ENCODE measurements around the gene WDR33. TPM values are rescaled to one million over a fixed set of nuclear protein-coding genes. Genes with fewer than 3 reads are reported as not detected.

The WDR33 gene
- total RNA-seq, 2 experiments from 2014 or later, result 59.8 to 61.5 TPM

DNA sequence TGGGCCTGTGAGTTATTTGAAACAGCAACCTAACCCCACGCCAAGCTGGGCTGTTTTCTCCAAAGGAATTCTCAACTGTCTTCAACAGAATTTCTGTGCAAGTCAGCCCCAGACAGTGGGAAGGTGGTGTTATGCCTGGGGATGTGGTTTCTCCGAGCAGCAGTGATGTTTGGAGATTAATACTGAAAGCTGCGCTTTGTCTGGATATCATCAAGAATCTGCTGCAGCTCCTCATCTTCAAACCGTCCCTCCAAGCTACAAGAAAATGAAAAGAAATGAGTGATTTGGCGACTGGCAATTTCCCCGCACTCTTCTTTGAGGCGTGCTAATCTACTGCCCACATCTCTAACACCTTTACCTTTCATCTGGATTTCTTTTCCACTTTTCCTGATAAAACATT lies 37.0 kb upstream of the WDR33 start:
- no peak overlapping the region for H3K4me3 ChIP-seq (ENCODE audit: low read length)
- Mint-ChIP-seq H3K4me1 (ENCODE audit: low read depth) (peaks cover 2% of the 10 kb centered on the region), H3K4me3 (no peak overlapping the region), H3K27me3 (no peaks in the 10 kb centered on the region), H3K36me3 (ENCODE audit: low read depth) (peaks cover 71% of the 10 kb centered on the region), H3K27ac (no peak overlapping the region), H3K9me3 (no peaks in the 10 kb centered on the region)
- TF ChIP-seq CTCF (IDR thresholded peaks at IDR 0.05), result no peak
- ATAC-seq (ENCODE audit: poor library complexity) (no peak), DNase-seq (no peak)
- POLR2A ChIA-PET, result no interaction called here
- no peak overlapping the region for H3K27ac ChIP-seq (ENCODE audit: low read depth in 1 of 2, low read length in 2 of 2)
- CTCF ChIA-PET, result no interaction called here
- H3K4me1 ChIP-seq (ENCODE audit: insufficient read depth, low read length), result no peaks in the 10 kb centered on the region
- intact Hi-C loops (cut with DNase I, micrococcal nuclease), result no loop called here
- no peaks in the 10 kb centered on the region for H3K9me3 ChIP-seq (ENCODE audit: control insufficient read depth in 1 of 2, insufficient read depth in 1 of 2, low read length in 2 of 2)
- no peaks in the 10 kb centered on the region for H3K27me3 ChIP-seq (ENCODE audit: control insufficient read depth in 1 of 2, insufficient read depth in 2 of 2, low read length in 2 of 2)
- H3K36me3 ChIP-seq (ENCODE audit: insufficient read depth, low read length), result peaks cover 63% of the 10 kb centered on the region

DNA sequence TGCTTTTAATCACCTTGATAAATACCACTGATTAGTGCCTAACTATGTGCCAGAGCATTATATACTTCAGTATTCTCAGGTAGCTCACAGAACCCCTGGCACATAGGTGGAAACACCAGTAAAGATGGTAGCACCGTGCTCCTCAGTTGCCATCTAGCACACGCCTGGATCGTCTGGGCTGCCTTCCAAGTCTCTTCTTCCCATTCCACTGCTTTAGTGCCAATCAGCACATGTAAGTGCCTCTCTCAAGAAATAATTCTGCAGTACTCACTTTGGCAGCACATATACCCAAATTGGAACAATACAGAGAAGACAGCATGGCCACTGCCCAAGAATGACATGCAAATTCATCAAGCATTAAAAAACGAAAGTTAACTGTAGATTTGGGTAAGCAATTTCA lies 34.0 kb upstream of the WDR33 start:
- no peak for TF ChIP-seq CTCF (IDR thresholded peaks at IDR 0.05)
- ATAC-seq (ENCODE audit: poor library complexity), result no peak
- peaks cover 48% of the 10 kb centered on the region for H3K36me3 Mint-ChIP-seq (ENCODE audit: low read depth)

GRCh38 chr2:127843677-127844076 lies 32.7 kb upstream of the WDR33 start:
- no peaks in the 10 kb centered on the region for H3K9me3 ChIP-seq (ENCODE audit: control insufficient read depth in 1 of 2, insufficient read depth in 1 of 2, low read length in 2 of 2)
- no peak for ATAC-seq (ENCODE audit: poor library complexity)
- no peaks in the 10 kb centered on the region for H3K9me3 Mint-ChIP-seq
- no peaks in the 10 kb centered on the region for H3K27me3 Mint-ChIP-seq
- no peaks in the 10 kb centered on the region for H3K4me1 ChIP-seq (ENCODE audit: insufficient read depth, low read length)
- H3K27ac Mint-ChIP-seq, result no peak overlapping the region
- no peaks in the 10 kb centered on the region for H3K4me1 Mint-ChIP-seq (ENCODE audit: low read depth)
- intact Hi-C loops (cut with DNase I, micrococcal nuclease), result no loop called here
- DNase-seq, result no peak
- TF ChIP-seq CTCF (IDR thresholded peaks at IDR 0.05), result no peak
- no peak overlapping the region for H3K4me3 Mint-ChIP-seq
- H3K36me3 ChIP-seq (ENCODE audit: insufficient read depth, low read length), result peaks cover 27% of the 10 kb centered on the region
- ChIA-PET CTCF (no interaction called here), POLR2A (no interaction called here)
- no peaks in the 10 kb centered on the region for H3K27me3 ChIP-seq (ENCODE audit: control insufficient read depth in 1 of 2, insufficient read depth in 2 of 2, low read length in 2 of 2)
- no peak overlapping the region for H3K4me3 ChIP-seq (ENCODE audit: low read length)
- no peak overlapping the region for H3K27ac ChIP-seq (ENCODE audit: low read depth in 1 of 2, low read length in 2 of 2)
- peaks cover 35% of the 10 kb centered on the region for H3K36me3 Mint-ChIP-seq (ENCODE audit: low read depth)

More for the DNA sequence above, 34.0 kb upstream of the WDR33 start:
- peaks cover 38% of the 10 kb centered on the region for H3K36me3 ChIP-seq (ENCODE audit: insufficient read depth, low read length)
- DNase-seq, result no peak
- ChIA-PET POLR2A (interaction anchor here (0.9 kb wide), 1 partner anchor 12 kb away, joined by 4 read pairs; no protein-coding TSS in a partner anchor), CTCF (no interaction called here)
- H3K27me3 ChIP-seq (ENCODE audit: control insufficient read depth in 1 of 2, insufficient read depth in 2 of 2, low read length in 2 of 2), result no peaks in the 10 kb centered on the region
- no peak overlapping the region for H3K27ac ChIP-seq (ENCODE audit: low read depth in 1 of 2, low read length in 2 of 2)
- no peak overlapping the region for H3K4me3 Mint-ChIP-seq
- no peaks in the 10 kb centered on the region for H3K9me3 Mint-ChIP-seq
- no peaks in the 10 kb centered on the region for H3K27me3 Mint-ChIP-seq
- no peaks in the 10 kb centered on the region for H3K9me3 ChIP-seq (ENCODE audit: control insufficient read depth in 1 of 2, insufficient read depth in 1 of 2, low read length in 2 of 2)
- no peaks in the 10 kb centered on the region for H3K4me1 Mint-ChIP-seq (ENCODE audit: low read depth)
- no peak overlapping the region for H3K27ac Mint-ChIP-seq
- no peaks in the 10 kb centered on the region for H3K4me1 ChIP-seq (ENCODE audit: insufficient read depth, low read length)
- H3K4me3 ChIP-seq (ENCODE audit: low read length), result no peak overlapping the region
- intact Hi-C loops (cut with DNase I, micrococcal nuclease), result no loop called here
